ENCODE measurements around the gene APPL2.
"Not testable (repeated sequence)": the region's sequence is repeated elsewhere in the genome, so short reads cannot be mapped to it uniquely, and the experiment has no call there.

GRCh38 chr12:105245776-105246427 lies 9.9 kb upstream of the APPL2 start:
- TF ChIP-seq POLR2A, CTCF, POLR2AphosphoS5, EP300 (IDR thresholded peaks at IDR 0.05): not testable (repeated sequence)
